Right atrium auricular region (tissue), 2 donors: ENCODE measurements around the gene HP. TPM values are rescaled to one million over a fixed set of nuclear protein-coding genes. Genes with fewer than 3 reads are reported as not detected.

Source experiments
- DNase-seq: peaks from one replicate; pipeline ENCODE4 v3.0.0-alpha.2; 2019; ENCODE audit warnings: low spot score
- H3K27ac ChIP-seq, 2 donors: fragments of 200-600 bp; sonication (generic); 1 replicate in 1 of 2; 2 replicates in 1 of 2; pipeline ENCODE4 v1.5.1; 2016 to 2019
- H3K27me3 ChIP-seq, 2 donors: fragments of 200-600 bp; sonication (generic); one replicate each; pipeline versions ENCODE4 v1.5.1 to v1.6.0; 2017 to 2019
- H3K36me3 ChIP-seq: fragments of 200-600 bp; sonication (generic); one replicate; pipeline ENCODE4 v1.5.1; 2016
- H3K4me1 ChIP-seq, 2 donors: fragments of 200-600 bp; sonication (generic); one replicate each; pipeline versions ENCODE4 v1.5.1 to v1.6.0; 2017 to 2019
- H3K4me3 ChIP-seq, 2 donors: fragments of 200-600 bp; sonication (generic); 1 replicate in 1 of 2; 2 replicates in 1 of 2; pipeline ENCODE4 v1.5.1; 2017 to 2019; ENCODE audit warnings: mild to moderate bottlenecking in 1 of 2, moderate library complexity in 1 of 2
- H3K9me3 ChIP-seq, 2 donors: fragments of 200-600 bp; sonication (generic); one replicate each; pipeline ENCODE4 v1.5.1; 2019
- total RNA-seq, 2 donors: library from RNA; depleted of rRNA; stranded (reverse); fragments of >200 nt; gene quantifications; one replicate each; pipeline ENCODE4 v1.1.0, GENCODE V29; 2016
- TF ChIP-seq, protein P1 (sequence below), 2 donors: fragments of 200-600 bp; sonication (generic); IDR thresholded peaks; one replicate each; pipeline ENCODE4 v1.5.1; 2019; ENCODE audit warnings: antibody characterized with exemption in 2 of 2

The HP gene
- total RNA-seq, 2 donors from 2014 or later = 52.7 to 1,105 TPM

DNA sequence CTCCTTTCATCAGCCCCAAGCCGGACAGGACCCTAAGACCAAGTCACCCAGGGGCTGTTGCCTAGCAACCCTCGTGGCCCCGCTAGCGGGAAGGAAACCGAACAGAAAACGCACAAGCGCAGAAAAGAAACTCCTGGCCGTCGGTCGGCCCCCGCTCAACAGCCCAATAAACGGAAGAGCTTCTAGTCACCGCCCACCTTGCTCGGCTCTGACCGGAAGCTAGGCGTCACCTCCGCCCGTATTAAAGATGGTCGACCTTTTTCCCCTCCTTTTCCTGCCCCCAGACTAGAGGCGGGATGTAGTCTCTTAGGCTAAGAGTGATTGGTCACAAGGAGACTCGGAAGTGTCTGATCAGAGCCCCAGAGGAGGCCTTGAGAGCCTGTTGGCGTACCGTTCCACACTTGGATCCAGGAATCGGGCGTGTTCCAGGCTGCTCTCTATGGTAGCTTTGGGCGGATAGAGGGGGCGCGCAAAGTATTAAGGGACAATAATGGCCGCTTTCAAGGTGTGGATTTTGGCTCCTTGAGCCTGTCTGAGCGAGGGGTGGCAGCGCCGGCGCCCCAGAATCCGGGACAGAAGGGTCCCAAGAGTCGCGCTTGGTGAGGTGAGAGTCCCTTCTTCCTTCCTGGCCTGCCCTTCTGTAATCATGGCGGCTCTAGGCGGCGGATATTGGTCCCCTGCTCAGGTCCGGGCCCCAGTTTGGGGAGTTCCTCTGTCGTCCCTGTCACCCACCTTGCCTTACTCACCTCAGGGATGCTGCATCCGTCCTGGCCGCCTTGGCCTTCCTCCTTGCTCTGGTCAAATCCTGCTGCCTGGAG lies 39.4 kb downstream of the HP start, which contains the start of the genes DHX38 and TXNL4B:
DHX38 (plus strand) TSS at position 400 of the 818 bp plus-strand sequence. CDS start 2,311 bp downstream, outside the sequence.
TXNL4B (minus strand) TSS at position 173 of the 818 bp plus-strand sequence. CDS start 2,871 bp downstream, outside the sequence.
- H3K4me1 ChIP-seq = peaks cover 0 to 35% of the 10 kb centered on the region in 2 donors
- H3K27me3 ChIP-seq = no peaks in the 10 kb centered on the region
- H3K36me3 ChIP-seq = peaks cover 45% of the 10 kb centered on the region
- peak within 1 kb of the TSS; percentile 88 to 91 for H3K4me3 ChIP-seq
- peak; percentile 96 for DNase-seq
- TF ChIP-seq, protein P1, sequence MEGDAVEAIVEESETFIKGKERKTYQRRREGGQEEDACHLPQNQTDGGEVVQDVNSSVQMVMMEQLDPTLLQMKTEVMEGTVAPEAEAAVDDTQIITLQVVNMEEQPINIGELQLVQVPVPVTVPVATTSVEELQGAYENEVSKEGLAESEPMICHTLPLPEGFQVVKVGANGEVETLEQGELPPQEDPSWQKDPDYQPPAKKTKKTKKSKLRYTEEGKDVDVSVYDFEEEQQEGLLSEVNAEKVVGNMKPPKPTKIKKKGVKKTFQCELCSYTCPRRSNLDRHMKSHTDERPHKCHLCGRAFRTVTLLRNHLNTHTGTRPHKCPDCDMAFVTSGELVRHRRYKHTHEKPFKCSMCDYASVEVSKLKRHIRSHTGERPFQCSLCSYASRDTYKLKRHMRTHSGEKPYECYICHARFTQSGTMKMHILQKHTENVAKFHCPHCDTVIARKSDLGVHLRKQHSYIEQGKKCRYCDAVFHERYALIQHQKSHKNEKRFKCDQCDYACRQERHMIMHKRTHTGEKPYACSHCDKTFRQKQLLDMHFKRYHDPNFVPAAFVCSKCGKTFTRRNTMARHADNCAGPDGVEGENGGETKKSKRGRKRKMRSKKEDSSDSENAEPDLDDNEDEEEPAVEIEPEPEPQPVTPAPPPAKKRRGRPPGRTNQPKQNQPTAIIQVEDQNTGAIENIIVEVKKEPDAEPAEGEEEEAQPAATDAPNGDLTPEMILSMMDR (IDR thresholded peaks at IDR 0.05) = no peak
- H3K9me3 ChIP-seq = no peaks in the 10 kb centered on the region
- H3K27ac ChIP-seq = peak within 1 kb of the TSS; percentile 81 to 86

DNA sequence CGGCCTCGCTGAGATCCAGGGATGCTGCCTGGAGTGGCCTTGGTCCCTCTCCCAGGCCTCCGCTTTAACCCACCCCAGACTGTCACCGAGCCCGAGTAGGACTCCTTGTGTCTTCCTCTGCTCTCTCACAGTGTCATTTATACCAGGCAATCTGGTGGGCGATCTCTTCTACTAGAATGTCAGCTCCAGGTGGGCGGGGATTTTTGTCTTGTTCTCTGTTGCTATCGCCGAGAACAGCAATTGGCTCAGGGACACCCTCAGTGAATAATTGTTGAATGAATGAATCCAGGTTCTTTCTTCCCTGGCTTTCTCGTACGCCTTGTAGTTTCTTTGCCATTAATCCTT lies 39.9 kb downstream of the HP start:
- Histone ChIP-seq H3K4me1 (peaks cover 0 to 35% of the 10 kb centered on the region in 2 donors), H3K27me3 (no peaks in the 10 kb centered on the region), H3K27ac (peak overlapping the region; percentile 81 to 86), H3K36me3 (peaks cover 45% of the 10 kb centered on the region), H3K9me3 (no peaks in the 10 kb centered on the region), H3K4me3 (peak overlapping the region; percentile 88 to 91)
- DNase-seq = no peak
- TF ChIP-seq, protein P1 (IDR thresholded peaks at IDR 0.05) = no peak

DNA sequence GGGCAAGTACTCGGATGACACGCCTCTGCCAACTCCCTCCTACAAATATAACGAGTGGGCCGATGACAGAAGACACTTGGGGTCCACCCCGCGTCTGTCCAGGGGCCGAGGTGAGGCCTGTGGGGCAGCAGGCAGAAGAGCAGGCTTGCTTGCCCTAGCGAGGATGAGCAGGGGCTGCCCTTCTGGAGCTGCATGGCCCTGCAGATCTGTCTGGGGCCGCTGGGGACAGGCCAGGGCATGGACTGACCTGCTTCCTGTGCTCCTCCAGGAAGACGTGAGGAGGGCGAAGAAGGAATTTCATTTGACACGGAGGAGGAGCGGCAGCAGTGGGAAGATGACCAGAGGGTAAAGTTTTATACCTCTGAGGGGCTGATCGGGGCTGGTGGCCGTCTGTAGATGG lies 44.6 kb downstream of the HP start:
- H3K9me3 ChIP-seq = no peaks in the 10 kb centered on the region
- TF ChIP-seq, protein P1 (IDR thresholded peaks at IDR 0.05) = no peak
- no peak for DNase-seq
- H3K27me3 ChIP-seq = no peaks in the 10 kb centered on the region
- H3K27ac ChIP-seq = no peak overlapping the region
- H3K4me1 ChIP-seq = peaks cover 0 to 16% of the 10 kb centered on the region in 2 donors
- H3K36me3 ChIP-seq = peaks cover 81% of the 10 kb centered on the region
- H3K4me3 ChIP-seq = no peak overlapping the region

DNA sequence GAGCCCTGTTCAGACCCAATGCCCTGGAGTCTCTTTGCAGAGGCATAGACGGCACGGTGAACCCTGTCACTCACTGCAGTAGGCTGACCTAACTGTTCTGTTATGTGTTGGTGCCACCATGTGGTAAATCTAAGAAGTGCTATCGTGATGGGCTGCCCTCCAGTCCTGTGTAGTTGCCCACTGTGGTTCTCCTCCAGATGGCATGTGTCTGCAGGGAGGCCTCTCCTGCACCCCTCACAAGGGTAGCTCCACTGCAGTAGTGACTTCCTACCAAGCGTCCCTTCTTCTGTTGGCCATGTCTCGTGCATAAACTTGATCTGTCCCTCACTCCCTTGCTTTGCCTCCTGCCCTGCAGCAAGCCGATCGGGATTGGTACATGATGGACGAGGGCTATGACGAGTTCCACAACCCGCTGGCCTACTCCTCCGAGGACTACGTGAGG lies 45.1 kb downstream of the HP start:
- H3K36me3 ChIP-seq = peaks cover 86% of the 10 kb centered on the region
- no peak for DNase-seq
- no peaks in the 10 kb centered on the region for H3K27me3 ChIP-seq
- no peak overlapping the region for H3K27ac ChIP-seq
- H3K4me3 ChIP-seq = no peak overlapping the region
- H3K9me3 ChIP-seq = no peaks in the 10 kb centered on the region
- H3K4me1 ChIP-seq = peaks cover 0 to 14% of the 10 kb centered on the region in 2 donors
- TF ChIP-seq, protein P1 (IDR thresholded peaks at IDR 0.05) = peak; percentile 26 to 74

DNA sequence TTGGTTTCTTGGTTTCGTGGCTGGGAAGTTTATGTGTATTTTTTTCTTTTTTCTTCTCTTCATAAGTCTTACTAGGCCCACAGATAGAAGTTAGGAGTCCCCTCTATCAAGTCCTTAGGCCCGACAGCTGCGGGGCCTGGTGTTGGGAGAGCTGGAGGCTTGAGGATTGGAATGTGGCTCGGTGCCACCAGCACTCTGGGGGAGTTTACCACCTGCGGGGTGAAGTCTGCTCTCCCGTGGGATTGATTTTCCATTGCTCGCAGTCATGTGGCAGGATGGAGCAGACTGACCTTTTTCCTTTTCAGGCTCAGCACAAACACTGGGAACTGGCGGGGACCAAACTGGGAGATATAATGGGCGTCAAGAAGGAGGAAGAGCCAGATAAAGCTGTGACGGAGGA lies 46.9 kb downstream of the HP start:
- no peak overlapping the region for H3K27ac ChIP-seq
- H3K27me3 ChIP-seq = no peaks in the 10 kb centered on the region
- H3K4me3 ChIP-seq = no peak overlapping the region
- H3K4me1 ChIP-seq = no peaks in the 10 kb centered on the region
- peaks cover 100% of the 10 kb centered on the region for H3K36me3 ChIP-seq
- DNase-seq = no peak
- TF ChIP-seq, protein P1 (IDR thresholded peaks at IDR 0.05) = no peak
- no peaks in the 10 kb centered on the region for H3K9me3 ChIP-seq
